ENCODE data around the gene PPIF.

Gene PPIF

DNA sequence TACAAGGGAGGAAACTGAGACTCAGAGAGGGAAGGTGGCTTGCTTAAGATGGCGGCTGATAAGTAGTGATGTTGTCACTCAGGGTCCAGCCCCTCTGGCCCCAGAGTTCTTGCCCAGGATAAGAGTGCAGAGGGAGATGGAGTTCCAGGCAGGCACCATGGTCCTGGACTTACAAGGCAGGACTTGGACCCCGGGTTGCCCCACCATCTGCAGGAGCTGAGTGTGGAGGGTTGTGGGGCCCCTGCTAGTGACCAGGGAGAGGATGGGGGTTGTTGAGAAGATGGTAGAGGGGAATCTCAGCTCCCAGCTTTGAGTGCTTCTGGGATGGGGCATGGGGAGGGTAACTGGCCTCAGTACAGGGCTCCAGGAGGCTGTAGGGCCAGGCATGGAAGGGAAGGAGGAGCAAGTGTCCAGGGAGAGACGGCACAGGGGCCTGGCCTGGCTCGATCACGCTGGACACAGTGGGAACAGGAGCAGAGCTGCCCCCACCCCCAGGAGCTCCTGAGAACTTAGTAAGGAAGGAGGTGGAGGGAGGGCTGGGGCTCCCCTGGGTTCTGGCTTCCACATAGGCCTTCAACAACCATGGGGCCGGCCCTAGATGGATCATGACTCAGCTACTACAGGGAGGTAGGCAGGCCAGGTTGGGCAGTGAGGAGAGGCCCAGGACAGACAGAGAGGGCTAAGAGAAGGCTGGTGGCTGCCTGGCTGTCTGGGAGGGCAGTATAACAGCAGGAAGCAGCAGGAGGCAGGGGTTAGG is 28.2 kb downstream of the PPIF start:
- no peak for DNase-seq

DNA sequence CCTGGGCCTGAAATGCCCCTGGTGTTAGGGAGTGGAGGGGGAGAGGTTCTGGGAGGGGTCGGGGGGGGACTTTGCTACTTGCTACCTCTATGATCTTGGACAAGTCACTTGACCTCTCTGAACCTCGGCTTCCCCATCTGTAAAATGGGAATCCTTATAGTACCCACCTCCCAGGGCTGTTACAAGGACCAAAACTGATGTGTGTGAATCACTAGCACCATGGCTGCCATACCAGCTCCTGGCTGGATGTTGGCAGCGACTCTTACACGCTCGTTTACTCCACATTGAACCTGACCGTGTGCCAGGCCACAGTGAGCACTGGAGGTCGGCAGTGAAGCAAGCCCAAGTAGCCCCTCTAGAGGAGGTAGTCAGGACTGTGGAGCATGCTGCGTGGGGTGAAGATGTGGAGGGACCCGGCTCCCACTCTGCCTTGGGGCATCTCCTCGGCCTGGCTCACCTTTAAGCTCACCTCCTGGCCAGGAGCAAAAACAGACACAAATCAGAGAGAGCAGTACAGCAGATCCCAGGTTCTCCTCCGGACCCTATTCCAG is 28.9 kb downstream of the PPIF start:
- no peak for DNase-seq

DNA sequence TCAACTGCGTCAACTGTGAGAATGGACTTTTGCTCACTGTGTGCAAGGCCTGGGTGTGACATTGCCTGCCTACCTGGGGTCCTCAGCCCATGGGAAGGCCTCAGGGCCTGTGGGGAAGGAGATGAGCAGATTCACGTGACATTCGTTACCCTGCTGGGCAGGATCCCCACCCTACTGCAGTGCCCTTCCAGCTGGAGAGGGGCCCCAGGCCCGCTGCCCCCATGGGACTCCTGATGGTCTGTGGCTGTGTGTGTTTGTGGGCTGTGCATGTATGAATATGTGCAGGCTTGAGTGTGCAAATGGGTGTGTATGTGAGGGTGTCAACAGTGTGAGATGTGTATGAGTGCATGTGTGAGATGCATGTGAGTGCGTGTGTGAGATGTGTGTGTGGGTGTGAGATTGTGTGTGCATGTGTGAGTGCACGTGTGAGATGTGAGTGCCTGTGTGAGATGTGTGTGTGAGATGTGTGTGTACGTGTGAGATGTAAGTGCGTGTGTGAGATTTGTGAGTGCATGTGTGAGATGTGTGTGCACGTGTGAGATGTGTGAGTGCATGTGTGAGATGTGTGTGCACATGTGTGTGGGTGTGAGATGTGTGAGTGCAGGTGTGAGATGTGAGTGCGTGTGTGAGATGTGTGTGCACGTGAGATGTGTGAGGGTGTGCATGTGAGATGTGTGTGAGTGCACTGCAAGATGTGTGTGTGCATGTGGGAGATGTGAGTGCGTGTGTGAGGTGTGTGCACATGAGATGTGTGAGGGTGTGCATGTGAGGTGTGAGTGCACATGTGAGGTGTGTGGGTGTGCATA is 29.7 kb downstream of the PPIF start:
- DNase-seq: no peak

DNA sequence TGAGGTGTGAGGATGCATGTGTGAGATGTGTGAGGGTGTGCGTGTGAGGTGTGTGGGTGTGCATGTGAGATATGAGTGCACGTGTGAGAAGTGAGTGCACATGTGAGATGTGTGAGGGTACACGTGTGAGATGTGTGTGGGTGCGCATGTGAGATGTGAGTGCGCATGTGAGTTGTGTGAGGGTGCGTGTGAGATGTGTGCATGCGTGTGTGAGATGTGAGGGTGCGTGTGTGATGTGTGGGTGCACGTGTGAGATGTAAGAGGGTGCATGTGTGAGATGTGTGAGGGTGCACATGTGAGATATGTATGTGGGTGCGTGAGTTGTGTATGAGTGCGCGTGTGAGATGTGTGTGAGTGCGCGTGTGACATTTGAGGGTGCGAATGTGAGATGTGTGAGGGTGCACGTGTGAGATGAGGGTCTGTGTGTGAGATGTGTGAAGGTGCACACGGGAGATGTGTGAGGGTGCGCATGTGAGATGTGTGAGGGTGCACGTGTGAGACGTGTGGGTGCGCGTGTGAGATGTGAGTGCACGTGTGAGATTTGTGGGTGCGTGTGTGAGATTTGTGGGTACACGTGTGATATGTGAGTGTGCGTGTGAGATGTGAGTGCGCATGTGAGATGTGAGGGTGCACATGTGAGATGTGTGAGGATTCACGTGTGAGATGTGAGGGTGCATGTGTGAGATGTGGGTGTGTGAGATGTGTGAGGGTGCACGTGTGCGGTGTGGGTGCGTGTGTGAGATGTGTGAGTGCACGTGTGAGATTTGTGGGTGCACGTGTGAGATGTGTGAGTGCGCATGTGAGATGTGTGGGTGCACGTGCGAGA is 30.5 kb downstream of the PPIF start:
- no peak for DNase-seq

DNA sequence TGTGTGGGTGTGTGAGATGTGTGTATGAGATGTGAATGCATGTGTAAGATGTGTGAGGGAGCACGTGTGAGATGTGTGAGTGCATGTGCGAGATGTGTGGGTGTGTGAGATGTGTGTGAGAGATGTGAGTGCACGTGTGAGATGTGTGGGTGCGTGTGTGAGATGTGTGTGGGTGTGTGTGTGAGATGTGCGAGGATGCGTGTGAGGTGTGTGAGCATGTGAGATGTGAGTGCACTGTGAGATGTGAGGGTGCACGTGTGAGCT is 31.0 kb downstream of the PPIF start:
- no peak for DNase-seq

DNA sequence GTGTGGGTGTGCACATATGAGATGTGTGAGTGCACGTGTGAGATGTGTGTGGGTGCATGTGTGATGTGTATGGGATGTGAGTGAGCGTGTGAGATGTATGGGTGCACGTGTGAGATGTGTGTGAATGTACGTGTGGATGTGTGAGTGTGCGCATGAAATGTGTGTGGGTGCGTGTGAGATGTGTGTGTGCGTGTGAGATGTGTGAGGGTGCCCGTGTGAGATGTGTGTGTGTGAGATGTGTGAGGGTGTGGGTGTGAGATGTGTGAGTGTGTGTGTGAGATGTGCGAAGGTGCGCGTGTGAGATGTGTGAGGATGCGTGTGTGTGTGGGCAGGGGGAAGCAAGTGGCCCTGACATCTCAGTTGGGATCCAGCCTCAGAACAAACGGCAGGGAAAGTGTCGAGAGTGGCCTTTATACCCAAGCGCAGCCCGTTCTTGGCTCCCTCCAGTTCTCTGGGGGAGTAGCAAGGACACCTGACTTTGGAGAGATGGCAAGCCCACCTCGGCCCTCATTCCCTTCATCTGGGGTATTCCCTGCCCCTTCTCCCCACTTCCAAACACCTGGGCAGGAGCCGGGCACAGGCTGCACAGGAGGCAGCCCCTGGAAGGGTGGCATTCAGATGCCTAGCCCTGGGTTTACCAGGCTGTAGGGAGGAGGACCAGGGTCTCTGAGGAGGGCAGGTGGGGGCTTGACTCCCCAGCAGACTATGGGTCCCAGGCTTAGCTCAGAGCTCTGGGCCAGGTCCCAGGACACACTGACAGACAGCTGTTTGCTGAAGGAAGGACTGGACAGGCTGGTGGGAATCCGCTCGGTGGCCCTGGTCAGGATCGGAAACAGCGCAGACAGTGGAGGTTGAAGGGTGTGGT is 31.6 kb downstream of the PPIF start:
- no peak for DNase-seq

DNA sequence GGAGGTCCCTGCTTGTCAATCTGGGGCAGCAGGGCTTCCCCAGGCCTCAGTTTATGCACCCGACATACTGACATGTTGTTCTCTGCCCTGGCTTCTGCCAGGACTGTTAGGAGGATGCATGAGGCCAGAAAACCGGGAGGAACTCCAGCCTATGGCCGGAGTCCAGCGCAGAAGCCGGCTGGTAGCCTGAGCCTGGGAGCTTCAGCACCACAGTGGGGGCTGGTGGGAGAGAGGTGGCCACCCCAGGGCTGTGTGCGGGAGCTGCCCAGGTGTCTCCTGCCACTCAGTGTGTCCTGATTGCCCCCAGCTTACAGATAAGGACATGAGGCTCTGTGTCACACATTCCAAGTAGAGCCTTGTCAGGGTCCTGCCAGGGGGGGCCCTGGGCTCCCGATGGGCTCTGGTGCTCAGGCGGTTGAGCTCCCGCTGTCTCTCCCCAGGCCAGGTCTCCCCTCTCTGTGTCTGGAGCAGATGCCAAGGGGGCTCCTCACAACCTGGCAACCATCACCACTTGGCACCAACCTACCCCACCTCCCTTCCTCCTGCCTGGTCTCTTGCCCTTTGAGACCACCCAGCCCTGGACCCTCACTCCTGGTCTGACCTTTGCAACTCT is 32.3 kb downstream of the PPIF start:
- DNase-seq: no peak

DNA sequence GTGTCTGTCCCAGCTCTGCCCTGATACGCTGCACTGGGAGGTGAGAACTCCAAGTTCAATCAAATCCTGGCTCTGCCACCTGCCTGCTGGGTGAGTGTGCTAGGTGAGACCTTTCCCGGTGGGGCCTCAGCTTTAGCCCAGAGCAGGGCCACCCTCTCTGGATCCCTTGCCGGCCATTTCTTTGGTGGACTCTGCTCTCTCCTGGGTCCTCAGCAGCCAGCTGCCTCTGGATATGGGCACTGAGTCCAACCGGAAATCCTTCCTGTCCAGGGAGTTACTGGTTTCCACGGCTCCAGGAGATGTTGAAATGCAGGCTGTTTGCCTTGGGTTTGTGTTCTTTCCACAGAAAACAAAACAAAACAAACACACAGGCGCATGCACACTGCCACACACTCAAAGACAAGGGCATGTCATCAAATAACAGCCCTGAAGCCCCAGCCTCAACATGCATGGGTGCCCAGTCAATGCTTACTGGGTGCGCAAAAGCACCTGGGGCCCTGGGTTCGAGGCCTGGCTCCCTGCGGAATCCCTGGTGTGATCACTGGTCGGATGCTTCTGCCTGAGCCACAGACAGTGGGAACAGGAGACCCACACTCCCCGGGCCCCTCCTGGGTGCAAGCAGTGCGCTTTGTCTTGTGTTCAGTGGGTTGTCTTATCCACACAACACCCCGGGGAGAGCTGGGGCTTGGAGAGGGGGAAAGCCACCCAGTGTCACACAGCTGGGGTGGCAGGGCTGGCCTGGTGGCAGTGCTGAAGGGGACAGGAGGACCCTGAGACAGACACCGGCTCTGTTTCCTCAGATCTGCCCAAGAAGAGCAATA is 33.1 kb downstream of the PPIF start:
- no peak for DNase-seq

DNA sequence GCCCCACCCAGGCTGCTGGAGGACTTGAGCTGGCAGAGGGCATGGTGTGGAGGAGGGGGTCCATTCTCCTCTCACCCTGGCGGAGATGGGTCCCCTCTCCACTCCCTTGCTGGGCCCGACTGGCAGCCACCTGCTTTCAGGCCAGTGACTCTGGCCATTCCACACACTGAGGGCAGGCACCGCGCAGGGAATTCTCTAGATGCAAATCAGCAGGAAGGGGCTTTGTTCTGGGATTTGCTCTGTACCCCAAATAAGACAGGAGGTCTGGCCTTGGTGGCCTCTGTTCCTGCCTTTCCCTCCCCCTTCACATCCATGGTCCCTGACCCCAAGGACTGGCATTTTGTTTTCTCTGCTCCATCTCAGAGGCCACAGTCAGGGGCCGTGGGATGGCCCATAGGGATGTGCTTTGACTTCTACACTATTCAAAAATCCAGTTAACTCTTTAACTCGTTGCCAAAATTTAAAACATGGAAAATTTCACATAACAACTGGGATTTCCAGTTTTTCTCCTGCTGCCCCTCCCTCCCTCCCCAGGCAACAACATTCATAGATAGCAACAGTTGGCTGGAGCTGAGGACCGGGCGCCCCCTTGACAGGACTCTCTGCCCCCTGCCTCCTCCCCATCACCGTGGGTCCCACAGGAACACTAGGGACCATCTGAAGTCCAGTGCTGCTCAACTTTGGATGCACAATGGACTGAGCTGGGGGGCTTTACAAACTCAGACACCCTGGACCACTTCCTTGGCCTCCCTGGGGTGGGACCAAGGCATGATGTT is 33.9 kb downstream of the PPIF start:
- no peak for DNase-seq

DNA sequence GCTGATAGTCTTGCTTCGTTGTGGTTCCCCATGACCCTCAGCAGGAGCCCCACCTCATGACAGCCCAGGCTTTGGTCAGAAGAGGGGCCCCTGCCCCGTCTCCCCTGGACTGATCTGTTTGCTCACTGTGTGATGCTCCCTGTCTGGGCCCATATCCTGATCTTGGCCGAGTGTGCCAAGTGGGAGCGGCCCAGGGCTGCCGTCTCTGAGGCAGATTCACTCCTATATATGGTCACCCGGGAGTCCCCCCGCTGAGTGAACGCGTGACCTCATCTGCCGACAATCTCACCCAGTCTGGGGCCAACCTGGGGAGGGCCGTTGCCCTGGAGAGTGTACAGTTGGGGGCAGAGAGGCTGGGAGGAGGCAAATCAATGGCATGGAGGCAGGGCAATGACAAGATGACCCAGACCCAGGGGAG is 34.5 kb downstream of the PPIF start:
- DNase-seq: no peak

DNA sequence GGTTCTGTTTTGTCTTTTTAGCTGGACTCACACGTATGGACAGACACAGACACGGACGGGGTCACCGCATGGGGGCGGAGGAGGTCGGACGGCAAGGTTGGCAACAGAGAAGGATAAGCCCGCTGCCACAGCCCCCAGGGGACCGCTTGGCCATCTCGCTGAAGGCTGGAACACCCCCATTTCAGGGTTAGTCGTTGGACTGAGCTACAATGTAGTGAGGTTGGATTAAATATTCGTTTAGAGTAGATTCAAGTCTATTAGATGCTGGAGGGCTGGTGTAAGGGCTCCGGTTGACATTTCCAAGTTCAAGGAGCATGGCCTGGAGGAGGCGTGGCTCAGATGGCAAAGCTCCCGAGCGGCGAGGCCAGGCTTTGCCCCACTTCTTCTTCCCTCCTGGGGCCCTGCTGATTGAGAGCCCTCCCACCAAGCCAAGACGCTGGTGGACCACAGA is 35.2 kb downstream of the PPIF start:
- no peak for DNase-seq

DNA sequence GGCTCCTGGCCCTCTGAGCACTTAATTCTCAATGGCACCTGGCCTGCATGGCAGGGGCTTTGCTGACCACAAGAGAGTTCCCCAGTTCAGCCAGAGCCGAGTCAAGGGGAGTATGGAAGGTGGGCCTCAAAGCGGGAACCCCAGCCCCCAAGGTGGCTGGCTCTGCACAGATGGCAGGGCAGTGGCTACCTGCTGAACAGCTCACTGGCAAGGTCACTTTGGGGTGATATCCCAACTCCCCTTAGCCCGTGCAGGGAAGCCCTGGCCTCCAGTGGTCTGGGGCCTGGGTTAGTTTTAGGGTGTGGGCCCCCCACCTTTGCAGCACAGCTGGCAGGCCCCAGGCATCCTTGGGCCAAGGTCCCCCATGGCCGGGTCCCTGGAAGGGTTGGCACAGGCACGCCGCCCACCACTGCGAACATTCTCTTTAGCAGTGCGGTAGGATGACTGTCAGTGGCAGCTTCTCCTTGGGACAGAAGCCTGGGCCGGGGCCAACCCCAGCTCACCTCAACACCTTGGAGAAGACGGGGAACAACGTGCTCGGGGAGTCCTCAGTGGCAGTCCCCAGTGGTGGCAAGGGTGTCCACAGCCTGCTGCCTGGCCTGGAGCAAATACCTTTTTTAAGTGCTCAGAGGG is 36.8 kb downstream of the PPIF start:
- DNase-seq: no peak

DNA sequence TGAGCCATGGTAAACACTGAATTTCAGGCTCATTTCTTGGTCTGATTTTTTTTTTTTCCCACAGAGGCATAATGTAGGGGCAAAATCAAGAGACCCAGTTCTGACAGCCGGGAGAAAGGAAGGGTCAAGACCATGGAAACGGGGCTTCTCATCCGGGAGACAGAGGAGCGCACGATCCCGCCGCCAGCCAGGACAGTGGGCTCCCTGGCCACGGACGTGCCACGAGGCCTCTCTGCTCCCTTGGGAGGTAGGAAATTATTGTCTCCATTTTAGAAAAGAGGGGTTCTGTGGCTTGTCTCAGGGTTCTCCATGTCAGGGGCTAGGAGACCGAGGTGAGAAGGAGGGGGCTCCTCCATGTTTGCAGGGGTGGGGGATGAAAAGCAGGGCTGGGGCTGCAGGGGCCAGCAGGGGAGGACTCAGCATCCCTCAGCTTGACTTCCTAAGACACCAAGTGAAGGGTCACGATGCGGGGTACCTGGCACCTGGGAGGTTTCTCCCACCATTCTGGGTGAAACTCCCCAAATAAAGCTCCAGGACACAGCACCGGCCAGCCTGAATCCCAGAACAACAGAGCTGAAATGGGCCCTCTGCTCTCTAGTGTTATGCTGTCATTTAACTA is 37.6 kb downstream of the PPIF start:
- DNase-seq: no peak

DNA sequence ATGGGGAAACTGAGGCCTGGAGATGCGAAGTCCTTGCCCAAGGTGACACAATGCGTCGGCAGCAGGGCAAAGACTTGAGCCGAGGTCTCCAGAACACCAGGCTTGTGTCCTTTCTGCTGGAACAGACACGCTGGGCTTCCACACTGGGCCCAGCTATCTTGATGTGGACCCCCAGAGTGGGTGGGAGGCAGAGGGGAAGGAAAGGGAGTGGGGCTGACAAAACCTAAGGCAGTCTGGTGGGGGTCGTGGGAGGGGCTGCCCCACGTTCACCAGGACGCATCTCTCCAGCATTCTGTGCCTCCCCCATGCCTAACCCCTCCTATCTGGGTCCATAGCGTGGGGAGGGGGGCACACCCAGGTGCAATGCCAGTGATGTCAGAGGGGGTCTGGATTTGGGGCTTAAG is 38.1 kb downstream of the PPIF start:
- no peak for DNase-seq

DNA sequence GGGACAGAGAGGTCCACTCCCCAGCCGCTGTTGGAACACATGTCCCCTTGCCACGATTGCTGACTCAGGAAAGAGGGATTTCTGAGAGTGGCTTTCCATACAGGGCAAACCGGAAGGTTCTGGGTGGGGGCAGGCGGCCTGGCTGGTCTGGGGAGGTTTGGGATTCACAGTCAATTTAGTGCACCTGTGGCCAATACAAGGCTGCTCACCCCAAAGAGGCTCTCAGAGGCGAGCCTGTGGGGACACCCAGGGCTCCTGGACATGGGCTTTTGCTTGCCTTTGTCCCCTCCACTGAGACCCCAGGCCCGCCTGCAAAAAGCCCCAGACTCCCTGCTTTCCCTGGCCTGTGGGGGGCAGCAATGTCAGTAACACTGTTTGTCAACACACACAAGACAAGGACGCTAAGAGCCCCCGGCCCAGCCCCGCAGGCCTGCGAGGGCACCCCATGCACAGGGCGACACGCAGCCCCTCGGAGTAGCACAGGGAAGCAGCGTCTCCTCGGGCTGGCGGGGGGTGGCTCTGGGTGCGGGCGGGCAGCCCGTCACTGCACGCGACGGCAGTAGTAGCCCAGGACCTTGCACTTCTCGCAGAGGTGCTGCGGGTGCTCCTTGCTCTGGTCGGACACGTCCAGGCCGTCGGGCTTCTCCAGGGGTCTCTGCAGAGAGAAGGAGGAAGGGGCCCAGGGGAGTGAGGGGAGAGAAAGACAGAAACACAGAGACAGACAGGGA is 38.7 kb downstream of the PPIF start:
- DNase-seq: no peak

DNA sequence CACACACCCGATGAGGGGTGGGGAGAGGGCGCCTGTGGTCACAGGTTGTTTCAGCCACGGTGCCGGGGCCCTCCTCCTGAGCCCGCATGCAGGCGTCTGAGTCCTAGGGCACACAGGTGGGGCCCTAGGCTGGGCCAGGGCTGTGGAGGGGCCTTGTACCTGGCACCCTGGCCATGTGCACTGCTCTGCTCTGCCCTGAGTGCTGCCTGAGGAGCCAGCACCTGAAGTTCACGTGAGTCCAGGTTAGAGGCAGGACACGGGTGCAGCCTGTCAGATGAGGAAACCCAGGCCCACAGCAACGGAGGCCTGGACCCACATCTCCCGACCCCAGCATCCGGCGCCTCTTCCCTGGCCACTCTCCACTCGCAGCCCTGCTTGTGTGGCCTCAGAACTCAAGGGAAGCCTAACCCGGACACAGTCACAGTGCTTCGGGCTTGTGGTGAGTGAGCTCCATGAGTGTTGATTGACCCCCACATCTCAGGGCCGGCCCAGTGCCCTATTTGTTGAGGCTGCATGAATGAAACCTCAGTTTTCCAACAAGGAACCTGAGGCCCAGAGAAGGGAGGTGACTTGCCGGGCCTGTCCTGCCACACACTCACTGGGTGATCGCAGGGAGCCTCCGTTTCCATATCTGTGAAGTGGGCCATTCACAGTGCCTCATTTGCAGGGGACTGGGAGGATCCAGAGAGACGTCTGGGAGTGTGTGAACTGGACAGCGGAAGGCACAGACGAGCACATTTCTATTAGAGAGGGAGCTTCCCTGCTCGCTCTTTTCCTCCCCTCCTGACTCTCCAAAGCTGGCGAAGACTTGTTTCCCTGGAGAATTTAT is 39.6 kb downstream of the PPIF start:
- DNase-seq: no peak

DNA sequence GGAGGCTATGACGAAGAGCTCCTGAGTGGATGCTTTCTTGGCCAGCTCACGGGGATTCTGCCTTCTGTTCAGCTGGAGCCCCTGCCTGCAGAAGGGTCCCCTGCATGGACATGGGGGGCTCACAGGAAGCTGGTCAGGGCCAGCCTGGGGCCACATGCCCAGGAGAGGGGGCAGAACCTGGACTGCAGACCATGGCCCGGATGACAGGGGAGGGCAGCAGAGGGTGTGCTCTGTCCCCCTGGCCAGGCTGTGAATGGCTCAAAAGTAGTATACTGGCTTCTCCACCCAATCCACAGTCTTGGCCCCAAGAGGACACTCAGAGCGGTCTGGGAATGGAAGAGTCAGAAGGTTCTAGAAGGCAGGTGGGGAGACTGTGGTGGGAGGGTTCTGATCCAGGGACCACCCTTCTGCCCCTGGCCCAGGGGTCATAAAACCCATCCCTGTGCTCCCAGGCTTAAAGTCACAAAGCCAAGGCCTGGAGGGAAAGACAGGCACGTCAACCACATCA is 40.3 kb downstream of the PPIF start:
- no peak for DNase-seq

All from central memory CD4-positive, alpha-beta T cell (primary cell).